H9 (cell line): ENCODE results near the gene ARHGEF7. TPM values are rescaled to one million over a fixed set of nuclear protein-coding genes. Genes with fewer than 3 reads are reported as not detected.

Source experiments
- DNase-seq: peaks from one replicate; pipeline ENCODE4 v3.0.0-alpha.2; 2017
- H2AFZ ChIP-seq: one replicate; pipeline ENCODE4 v1.6.1; 2013; ENCODE audit warnings: mild to moderate bottlenecking, low read length, control low read depth, moderate library complexity
- H2AK5ac ChIP-seq: 2 replicates; pipeline ENCODE4 v1.6.1; 2013; ENCODE audit warnings: low read length, control low read depth, mixed read lengths; ENCODE audit not compliant: insufficient read length
- H2BK120ac ChIP-seq: one replicate; pipeline ENCODE4 v1.6.1; 2013; ENCODE audit warnings: low read depth, mild to moderate bottlenecking, low read length, control low read depth, inconsistent platforms; ENCODE audit not compliant: poor library complexity, severe bottlenecking
- H2BK12ac ChIP-seq: 2 replicates; pipeline ENCODE4 v1.6.1; 2013; ENCODE audit warnings: low read length, control low read depth, mixed read lengths, low read depth; ENCODE audit not compliant: insufficient read length
- H2BK15ac ChIP-seq: 2 replicates; pipeline ENCODE4 v1.6.1; 2013; ENCODE audit warnings: low read depth, low read length, control low read depth
- H2BK20ac ChIP-seq: one replicate; pipeline ENCODE4 v1.6.1; 2013; ENCODE audit warnings: low read depth, mild to moderate bottlenecking, low read length, control low read depth, inconsistent platforms; ENCODE audit not compliant: poor library complexity, severe bottlenecking
- H2BK5ac ChIP-seq: 2 replicates; pipeline ENCODE4 v1.6.1; 2013; ENCODE audit warnings: low read length, control low read depth, mixed read lengths; ENCODE audit not compliant: insufficient read length
- H3K14ac ChIP-seq: 2 replicates; pipeline ENCODE4 v1.6.1; 2013; ENCODE audit warnings: low read length, control low read depth; ENCODE audit not compliant: insufficient read depth
- H3K18ac ChIP-seq: 2 replicates; pipeline ENCODE4 v1.6.1; 2013; ENCODE audit warnings: low read depth, mild to moderate bottlenecking, mixed read lengths, low read length, control low read depth; ENCODE audit not compliant: insufficient read length
- H3K23ac ChIP-seq: 2 replicates; pipeline ENCODE4 v1.6.1; 2013; ENCODE audit warnings: low read length, control low read depth, mixed read lengths, low read depth; ENCODE audit not compliant: insufficient read length
- H3K23me2 ChIP-seq: 2 replicates; pipeline ENCODE4 v1.6.1; 2013; ENCODE audit warnings: low read depth, mild to moderate bottlenecking, mixed read lengths, low read length, control low read depth; ENCODE audit not compliant: insufficient read length, poor library complexity, severe bottlenecking
- H3K27ac ChIP-seq: 2 replicates; pipeline ENCODE4 v1.5.1; 2013; ENCODE audit warnings: low read length, control low read depth, mixed read lengths, low read depth; ENCODE audit not compliant: insufficient read length
- H3K27me3 ChIP-seq: 2 replicates; pipeline ENCODE4 v1.6.1; 2013; ENCODE audit warnings: low read length, control low read depth, inconsistent platforms; ENCODE audit not compliant: insufficient read depth
- H3K4ac ChIP-seq: 2 replicates; pipeline ENCODE4 v1.6.1; 2013; ENCODE audit warnings: low read depth, mild to moderate bottlenecking, control low read depth, inconsistent platforms, low read length, moderate library complexity
- H3K4me1 ChIP-seq: 2 replicates; pipeline ENCODE4 v1.6.1; 2013; ENCODE audit warnings: low read length, control low read depth, inconsistent platforms; ENCODE audit not compliant: insufficient read depth
- H3K4me2 ChIP-seq: 2 replicates; pipeline ENCODE4 v1.6.1; 2013; ENCODE audit warnings: low read length, control low read depth, mixed read lengths; ENCODE audit not compliant: insufficient read length, insufficient read depth
- H3K56ac ChIP-seq: 2 replicates; pipeline ENCODE4 v1.6.1; 2013; ENCODE audit warnings: low read depth, mild to moderate bottlenecking, mixed read lengths, low read length, control low read depth; ENCODE audit not compliant: insufficient read length
- H3K79me1 ChIP-seq: 2 replicates; pipeline ENCODE4 v1.6.1; 2013; ENCODE audit warnings: low read depth, mild to moderate bottlenecking, moderate library complexity, low read length, control low read depth, inconsistent platforms; ENCODE audit not compliant: insufficient read depth, poor library complexity, severe bottlenecking
- H3K79me2 ChIP-seq: 2 replicates; pipeline ENCODE4 v1.6.1; 2013; ENCODE audit warnings: low read length, control low read depth, inconsistent platforms; ENCODE audit not compliant: insufficient read depth
- H3K9ac ChIP-seq: 2 replicates; pipeline ENCODE4 v1.6.1; 2013; ENCODE audit warnings: low read length, control low read depth, mixed read lengths; ENCODE audit not compliant: insufficient read length; ENCODE audit errors: extremely low read depth
- H3K9me3 ChIP-seq: one replicate; pipeline ENCODE4 v1.6.1; 2013; ENCODE audit warnings: low read depth, low read length, inconsistent platforms; ENCODE audit not compliant: control insufficient read depth
- H3T11ph ChIP-seq: one replicate; pipeline ENCODE4 v1.6.1; 2013; ENCODE audit warnings: mild to moderate bottlenecking, low read length, control low read depth, inconsistent platforms
- H4K20me1 ChIP-seq: one replicate; pipeline ENCODE4 v1.6.1; 2013; ENCODE audit not compliant: control insufficient read depth, insufficient read length, insufficient read depth
- H4K5ac ChIP-seq: 2 replicates; pipeline ENCODE4 v1.6.1; 2013; ENCODE audit warnings: low read depth, mild to moderate bottlenecking, mixed read lengths, low read length, control low read depth; ENCODE audit not compliant: insufficient read length
- H4K8ac ChIP-seq: replicated peaks from 2 replicates; pipeline ENCODE4 v1.6.1; 2013; ENCODE audit warnings: low read length, control low read depth, mixed read lengths, low read depth; ENCODE audit not compliant: insufficient read length
- H4K91ac ChIP-seq: 2 replicates; pipeline ENCODE4 v1.6.1; 2013; ENCODE audit warnings: low read depth, mild to moderate bottlenecking, moderate library complexity, mixed read lengths, low read length, control low read depth; ENCODE audit not compliant: insufficient read length
- H3K27ac Mint-ChIP-seq, 3 experiments: 2 replicates in 2 of 3; 3 replicates in 1 of 3; pipeline ENCODE4 v1.8.0; 2020 to 2021; ENCODE audit warnings: mixed read lengths in 3 of 3, mild to moderate bottlenecking in 1 of 3, moderate library complexity in 1 of 3
- H3K27me3 Mint-ChIP-seq: 2 replicates; pipeline ENCODE4 v1.8.0; 2021; ENCODE audit warnings: low read depth, mild to moderate bottlenecking, moderate library complexity, mixed read lengths
- H3K36me3 Mint-ChIP-seq, 3 experiments: 2 replicates in 2 of 3; 3 replicates in 1 of 3; pipeline ENCODE4 v1.8.0; 2020 to 2021; ENCODE audit warnings: low read depth in 3 of 3, mixed read lengths in 3 of 3; ENCODE audit not compliant: insufficient read depth in 1 of 3
- H3K4me1 Mint-ChIP-seq, 2 experiments: 2 replicates each; pipeline ENCODE4 v1.8.0; 2020; ENCODE audit warnings: mixed read lengths in 2 of 2
- H3K4me3 Mint-ChIP-seq, 2 experiments: 2 replicates in 1 of 2; 3 replicates in 1 of 2; pipeline ENCODE4 v1.8.0; 2020 to 2021; ENCODE audit warnings: mild to moderate bottlenecking in 2 of 2, mixed read lengths in 2 of 2, moderate library complexity in 1 of 2
- H3K9me3 Mint-ChIP-seq, 2 experiments: 2 replicates in 1 of 2; 3 replicates in 1 of 2; pipeline ENCODE4 v1.8.0; 2020; ENCODE audit warnings: mild to moderate bottlenecking in 2 of 2, mixed read lengths in 2 of 2, moderate library complexity in 1 of 2
- CTCF ChIP-seq: fragments of 200-600 bp; sonication (generic); conservative IDR thresholded peaks from 3 replicates; pipeline ENCODE4 v1.8.0; 2021; ENCODE audit warnings: antibody characterized with exemption, mild to moderate bottlenecking
- WGBS: extraction: QIAGEN DNeasy Blood & Tissue Kit; methylation state at CpG from one replicate; pipeline ENCODE4 v1.1.7; 2013; ENCODE audit warnings: missing lambda C conversion rate, low lambda C conversion rate, mixed read lengths; ENCODE audit not compliant: insufficient read length; ENCODE audit errors: extremely low coverage; 5-methylcytosine and 5-hydroxymethylcytosine counted together
- total RNA-seq: library from RNA; stranded (reverse); gene quantifications from 2 replicates; pipeline ENCODE4 v1.2.1, GENCODE V29; 2021

Gene ARHGEF7
- total RNA-seq, 1 experiment from 2014 or later: 51.9 TPM

- Mint-ChIP-seq H3K9me3 (no peaks in the 10 kb centered on the region), H3K4me1 (no peaks in the 10 kb centered on the region), H3K36me3 (peaks cover 9 to 40% (median 33%) of the 10 kb centered on the region in 3 experiments), H3K4me3 (no peak overlapping the region), H3K27me3 (no peaks in the 10 kb centered on the region), H3K27ac (peak overlapping the region in 1 of 3 experiments; percentile 21; a peak in 1 of 7 replicates)
- H4K5ac ChIP-seq: no peak overlapping the region
- no peak overlapping the region for H3K27ac ChIP-seq
- H2BK15ac ChIP-seq: no peak overlapping the region
- no peaks in the 10 kb centered on the region for H3K9me3 ChIP-seq
- H4K8ac ChIP-seq: no peak overlapping the region
- H3K27me3 ChIP-seq: no peaks in the 10 kb centered on the region
- H3K79me2 ChIP-seq: no peaks in the 10 kb centered on the region
- no peak overlapping the region for H4K91ac ChIP-seq
- H3K4ac ChIP-seq: no peak overlapping the region
- no peak for TF ChIP-seq CTCF
- H3K4me2 ChIP-seq: no peak overlapping the region
- H3K9ac ChIP-seq: no peak overlapping the region
- H3K14ac ChIP-seq: no peak overlapping the region
- no peaks in the 10 kb centered on the region for H3K4me1 ChIP-seq
- H3K23ac ChIP-seq: no peak overlapping the region
- no peak overlapping the region for H3T11ph ChIP-seq
- no peaks in the 10 kb centered on the region for H3K79me1 ChIP-seq
- H2BK5ac ChIP-seq: no peak overlapping the region
- no peak overlapping the region for H2BK20ac ChIP-seq
- H2AK5ac ChIP-seq: no peak overlapping the region
- H3K23me2 ChIP-seq: no peaks in the 10 kb centered on the region
- WGBS: no CpG with 5 or more reads among the region's 14 CpGs
- H3K56ac ChIP-seq: no peak overlapping the region
- no peak for DNase-seq
- H3K18ac ChIP-seq: no peak overlapping the region
- no peak overlapping the region for H2AFZ ChIP-seq
- H4K20me1 ChIP-seq: no peaks in the 10 kb centered on the region
- H2BK120ac ChIP-seq: no peak overlapping the region
- no peak overlapping the region for H2BK12ac ChIP-seq
Observed at GRCh38 chr13:111291908-111292307, 176.8 kb downstream of the ARHGEF7 start.
